ENCODE data around the gene CDC25A. TPM values are rescaled to one million over a fixed set of nuclear protein-coding genes. Genes with fewer than 3 reads are reported as not detected.

The CDC25A gene
- total and polyA plus RNA-seq, 2 of the 13 experiments (the other 11 are each of a cell fraction or from before 2014, with no cell fraction given) = 7.9 to 45.4 TPM

DNA sequence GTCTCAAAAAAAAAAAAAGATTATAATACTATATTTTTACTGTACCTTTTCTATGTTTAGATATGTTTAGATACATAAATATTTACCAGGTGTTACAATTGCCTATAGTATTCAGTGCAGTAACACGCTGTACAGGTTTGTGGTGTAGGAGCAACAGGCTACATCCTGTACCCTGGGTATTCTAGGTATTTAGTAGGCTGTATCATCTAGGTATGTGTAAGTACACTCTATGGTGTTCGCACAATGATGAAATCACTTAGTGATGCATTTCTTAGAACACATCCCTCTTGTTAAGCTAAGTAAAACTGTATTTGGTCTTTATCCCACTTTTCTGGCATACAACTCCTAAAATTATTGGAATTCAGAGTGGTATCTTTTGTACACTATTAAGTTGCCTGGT, 77.8 kb downstream of the CDC25A start:
- ATAC-seq (no peak), FAIRE-seq (no peak), DNase-seq (ENCODE audit: low spot score) (no peak)
- ChIA-PET CTCF (ENCODE audit: low intra/inter-chr PET ratio, low total read pairs) (no interaction called here), POLR2A (no interaction called here)
- Histone ChIP-seq H3K4me2 (ENCODE audit: low read depth, low read length) (no peak overlapping the region), H3K4me3 (replicated peaks in 1 of 3; ENCODE audit: insufficient read depth in 1 of 3, low read depth in 2 of 3, low read length in 3 of 3) (no peak overlapping the region), H2AFZ (ENCODE audit: low read length) (no peak overlapping the region), H3K79me2 (ENCODE audit: insufficient read depth, low read length) (no peaks in the 10 kb centered on the region), H3K4me1 (ENCODE audit: insufficient read depth, low read length) (no peaks in the 10 kb centered on the region), H4K20me1 (ENCODE audit: insufficient read depth, low read length) (no peaks in the 10 kb centered on the region), H3K9ac (ENCODE audit: insufficient read depth, low read depth, low read length) (no peak overlapping the region), H3K27me3 (ENCODE audit: control insufficient read depth in 1 of 2, insufficient read depth in 2 of 2, low read length in 2 of 2) (no peaks in the 10 kb centered on the region; a peak in 1 of 5 replicates), H3K27ac (ENCODE audit: extremely low read length, insufficient read depth, low read length) (no peak overlapping the region), H3K36me3 (replicated peaks in 1 of 2; ENCODE audit: control insufficient read depth in 1 of 2, insufficient read depth in 2 of 2, low read length in 2 of 2) (no peaks in the 10 kb centered on the region), H3K9me3 (ENCODE audit: low read length) (peaks cover 14% of the 10 kb centered on the region)
- TF ChIP-seq, protein P1, sequence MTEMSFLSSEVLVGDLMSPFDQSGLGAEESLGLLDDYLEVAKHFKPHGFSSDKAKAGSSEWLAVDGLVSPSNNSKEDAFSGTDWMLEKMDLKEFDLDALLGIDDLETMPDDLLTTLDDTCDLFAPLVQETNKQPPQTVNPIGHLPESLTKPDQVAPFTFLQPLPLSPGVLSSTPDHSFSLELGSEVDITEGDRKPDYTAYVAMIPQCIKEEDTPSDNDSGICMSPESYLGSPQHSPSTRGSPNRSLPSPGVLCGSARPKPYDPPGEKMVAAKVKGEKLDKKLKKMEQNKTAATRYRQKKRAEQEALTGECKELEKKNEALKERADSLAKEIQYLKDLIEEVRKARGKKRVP (CRISPR knock-in tag; IDR thresholded peaks at IDR 0.05) = no peak
- TF ChIP-seq, protein P2, sequence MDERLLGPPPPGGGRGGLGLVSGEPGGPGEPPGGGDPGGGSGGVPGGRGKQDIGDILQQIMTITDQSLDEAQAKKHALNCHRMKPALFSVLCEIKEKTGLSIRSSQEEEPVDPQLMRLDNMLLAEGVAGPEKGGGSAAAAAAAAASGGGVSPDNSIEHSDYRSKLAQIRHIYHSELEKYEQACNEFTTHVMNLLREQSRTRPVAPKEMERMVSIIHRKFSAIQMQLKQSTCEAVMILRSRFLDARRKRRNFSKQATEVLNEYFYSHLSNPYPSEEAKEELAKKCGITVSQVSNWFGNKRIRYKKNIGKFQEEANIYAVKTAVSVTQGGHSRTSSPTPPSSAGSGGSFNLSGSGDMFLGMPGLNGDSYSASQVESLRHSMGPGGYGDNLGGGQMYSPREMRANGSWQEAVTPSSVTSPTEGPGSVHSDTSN (CRISPR knock-in tag; IDR thresholded peaks at IDR 0.05) = no peak
- TF ChIP-seq CBX5 (CRISPR knock-in tag; IDR thresholded peaks at IDR 0.05; ENCODE audit: borderline replicate concordance) = no peak
- TF ChIP-seq, protein P3, sequence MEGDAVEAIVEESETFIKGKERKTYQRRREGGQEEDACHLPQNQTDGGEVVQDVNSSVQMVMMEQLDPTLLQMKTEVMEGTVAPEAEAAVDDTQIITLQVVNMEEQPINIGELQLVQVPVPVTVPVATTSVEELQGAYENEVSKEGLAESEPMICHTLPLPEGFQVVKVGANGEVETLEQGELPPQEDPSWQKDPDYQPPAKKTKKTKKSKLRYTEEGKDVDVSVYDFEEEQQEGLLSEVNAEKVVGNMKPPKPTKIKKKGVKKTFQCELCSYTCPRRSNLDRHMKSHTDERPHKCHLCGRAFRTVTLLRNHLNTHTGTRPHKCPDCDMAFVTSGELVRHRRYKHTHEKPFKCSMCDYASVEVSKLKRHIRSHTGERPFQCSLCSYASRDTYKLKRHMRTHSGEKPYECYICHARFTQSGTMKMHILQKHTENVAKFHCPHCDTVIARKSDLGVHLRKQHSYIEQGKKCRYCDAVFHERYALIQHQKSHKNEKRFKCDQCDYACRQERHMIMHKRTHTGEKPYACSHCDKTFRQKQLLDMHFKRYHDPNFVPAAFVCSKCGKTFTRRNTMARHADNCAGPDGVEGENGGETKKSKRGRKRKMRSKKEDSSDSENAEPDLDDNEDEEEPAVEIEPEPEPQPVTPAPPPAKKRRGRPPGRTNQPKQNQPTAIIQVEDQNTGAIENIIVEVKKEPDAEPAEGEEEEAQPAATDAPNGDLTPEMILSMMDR (CRISPR knock-in tag; IDR thresholded peaks at IDR 0.05) = no peak
- TF ChIP-seq, protein P4, sequence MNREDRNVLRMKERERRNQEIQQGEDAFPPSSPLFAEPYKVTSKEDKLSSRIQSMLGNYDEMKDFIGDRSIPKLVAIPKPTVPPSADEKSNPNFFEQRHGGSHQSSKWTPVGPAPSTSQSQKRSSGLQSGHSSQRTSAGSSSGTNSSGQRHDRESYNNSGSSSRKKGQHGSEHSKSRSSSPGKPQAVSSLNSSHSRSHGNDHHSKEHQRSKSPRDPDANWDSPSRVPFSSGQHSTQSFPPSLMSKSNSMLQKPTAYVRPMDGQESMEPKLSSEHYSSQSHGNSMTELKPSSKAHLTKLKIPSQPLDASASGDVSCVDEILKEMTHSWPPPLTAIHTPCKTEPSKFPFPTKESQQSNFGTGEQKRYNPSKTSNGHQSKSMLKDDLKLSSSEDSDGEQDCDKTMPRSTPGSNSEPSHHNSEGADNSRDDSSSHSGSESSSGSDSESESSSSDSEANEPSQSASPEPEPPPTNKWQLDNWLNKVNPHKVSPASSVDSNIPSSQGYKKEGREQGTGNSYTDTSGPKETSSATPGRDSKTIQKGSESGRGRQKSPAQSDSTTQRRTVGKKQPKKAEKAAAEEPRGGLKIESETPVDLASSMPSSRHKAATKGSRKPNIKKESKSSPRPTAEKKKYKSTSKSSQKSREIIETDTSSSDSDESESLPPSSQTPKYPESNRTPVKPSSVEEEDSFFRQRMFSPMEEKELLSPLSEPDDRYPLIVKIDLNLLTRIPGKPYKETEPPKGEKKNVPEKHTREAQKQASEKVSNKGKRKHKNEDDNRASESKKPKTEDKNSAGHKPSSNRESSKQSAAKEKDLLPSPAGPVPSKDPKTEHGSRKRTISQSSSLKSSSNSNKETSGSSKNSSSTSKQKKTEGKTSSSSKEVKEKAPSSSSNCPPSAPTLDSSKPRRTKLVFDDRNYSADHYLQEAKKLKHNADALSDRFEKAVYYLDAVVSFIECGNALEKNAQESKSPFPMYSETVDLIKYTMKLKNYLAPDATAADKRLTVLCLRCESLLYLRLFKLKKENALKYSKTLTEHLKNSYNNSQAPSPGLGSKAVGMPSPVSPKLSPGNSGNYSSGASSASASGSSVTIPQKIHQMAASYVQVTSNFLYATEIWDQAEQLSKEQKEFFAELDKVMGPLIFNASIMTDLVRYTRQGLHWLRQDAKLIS (CRISPR knock-in tag; IDR thresholded peaks at IDR 0.05) = no peak
- intact Hi-C loops (cut with micrococcal nuclease; ENCODE audit: unreplicated experiment) (no loop called here), in situ Hi-C loops (cut with HindIII; ENCODE audit: extremely low pct_ligation_motif_present, low pct_unique_long_range_greater_than_20kb) (no loop called here)
- BruUV-seq (replicated peaks) = no TSS peak
- 69% methylated on average over 2 of the region's 2 CpGs for WGBS (ENCODE audit: low lambda C conversion rate)
